SK-N-SH (cell line): ENCODE results near the gene S100P. TPM values are rescaled to one million over a fixed set of nuclear protein-coding genes. Genes with fewer than 3 reads are reported as not detected.

ENCODE experiments used
- CTCF ChIA-PET: fragments of 300-600, 350-600 bp; formaldehyde crosslinking; extraction: SDS; loops from one replicate; lab custom pipeline; 2021; lab: Yijun Ruan, JAX
- POLR2A ChIA-PET: fragments of 350-600 bp; sonication (Branson Sonifier 250); formaldehyde crosslinking; extraction: SDS; loops from one replicate; lab custom pipeline; 2020; ENCODE audit warnings: antibody characterized with exemption, inconsistent platforms; lab: Yijun Ruan, JAX
- DNase-seq: peaks from one replicate; pipeline ENCODE4 v3.0.0; 2012
- H2AFZ ChIP-seq: fragments of 200-600 bp; sonication (generic); 2 replicates; pipeline ENCODE4 v1.8.1; 2016; ENCODE audit warnings: antibody characterized with exemption, mild to moderate bottlenecking, low read depth
- H3F3A ChIP-seq: fragments of 200-600 bp; sonication (generic); replicated peaks from 2 replicates; pipeline ENCODE3; 2016; ENCODE audit warnings: antibody characterized with exemption, mild to moderate bottlenecking; ENCODE audit not compliant: insufficient read depth
- H3K27ac ChIP-seq, 2 experiments: fragments of 200-500 bp in 1 of 2; fragments of 200-600 bp in 1 of 2; sonication (Bioruptor generic) in 1 of 2; sonication (generic), shearing (Covaris generic) in 1 of 2; 2 replicates each; pipeline versions ENCODE4 v1.5.1 to v1.6.1; 2014 to 2016; ENCODE audit warnings: low read depth in 2 of 2, inconsistent platforms in 1 of 2, low read length in 1 of 2, mild to moderate bottlenecking in 1 of 2, mixed read lengths in 1 of 2
- H3K27me3 ChIP-seq: fragments of 200-600 bp; sonication (generic), shearing (Covaris generic); 2 replicates; pipeline ENCODE4 v1.6.1; 2016; ENCODE audit warnings: mixed run types; ENCODE audit not compliant: insufficient read depth
- H3K36me3 ChIP-seq, 2 experiments: fragments of 200-500 bp in 1 of 2; fragments of 200-600 bp in 1 of 2; sonication (Bioruptor generic) in 1 of 2; sonication (generic) in 1 of 2; replicated peaks in 1 of 2; 2 replicates each; pipeline versions ENCODE3 to v1.5.1; 2014 to 2016; ENCODE audit warnings: low read length in 1 of 2, mild to moderate bottlenecking in 1 of 2; ENCODE audit not compliant: insufficient read depth in 2 of 2, control insufficient read depth in 1 of 2
- H3K4me1 ChIP-seq, 2 experiments: fragments of 200-500 bp in 1 of 2; fragments of 200-600 bp in 1 of 2; sonication (Bioruptor generic) in 1 of 2; sonication (generic), shearing (Covaris generic) in 1 of 2; 2 replicates each; pipeline versions ENCODE4 v1.5.1 to v1.6.1; 2014 to 2016; ENCODE audit warnings: low read depth in 1 of 2, low read length in 1 of 2, mixed run types in 1 of 2; ENCODE audit not compliant: insufficient read depth in 2 of 2, control insufficient read depth in 1 of 2
- H3K4me2 ChIP-seq: fragments of 200-600 bp; sonication (generic), shearing (Covaris generic); 2 replicates; pipeline ENCODE4 v1.6.1; 2017; ENCODE audit warnings: mixed run types
- H3K4me3 ChIP-seq, 2 experiments: fragments of 200-500 bp in 1 of 2; fragments of 200-600 bp in 1 of 2; sonication (Bioruptor generic) in 1 of 2; sonication (generic), shearing (Covaris generic) in 1 of 2; 2 replicates each; pipeline versions ENCODE4 v1.5.1 to v1.8.1; 2014 to 2016; ENCODE audit warnings: low read depth in 2 of 2, inconsistent platforms in 1 of 2, low read length in 1 of 2, mild to moderate bottlenecking in 1 of 2, mixed read lengths in 1 of 2, moderate library complexity in 1 of 2
- H3K79me2 ChIP-seq: fragments of 200-600 bp; sonication (generic); 2 replicates; pipeline ENCODE4 v1.8.1; 2017; ENCODE audit warnings: mild to moderate bottlenecking; ENCODE audit not compliant: insufficient read depth
- H3K9ac ChIP-seq: fragments of 200-600 bp; sonication (generic); 2 replicates; pipeline ENCODE4 v1.6.1; 2017; ENCODE audit warnings: mixed run types
- H3K9me2 ChIP-seq: fragments of 200-600 bp; sonication (generic); 2 replicates; pipeline ENCODE4 v1.6.1; 2017; ENCODE audit warnings: mixed run types
- H3K9me3 ChIP-seq: fragments of 200-600 bp; sonication (generic); 2 replicates; pipeline ENCODE4 v1.6.1; 2017; ENCODE audit warnings: mixed run types, mild to moderate bottlenecking, moderate library complexity
- H4K20me1 ChIP-seq: fragments of 200-600 bp; sonication (generic); 2 replicates; pipeline ENCODE4 v1.6.1; 2017; ENCODE audit warnings: mild to moderate bottlenecking, mixed run types; ENCODE audit not compliant: insufficient read depth
- CTCF ChIP-seq: fragments of 200-600 bp; sonication (generic); IDR thresholded peaks from 2 replicates; pipeline ENCODE4 v1.6.1; 2017; ENCODE audit warnings: antibody characterized with exemption, mild to moderate bottlenecking, moderate library complexity
- ELF1 ChIP-seq: IDR thresholded peaks from 2 replicates; pipeline ENCODE4 v1.4.0; 2012
- EP300 ChIP-seq, 2 experiments: IDR thresholded peaks; 2 replicates each; pipeline versions ENCODE4 v1.4.0 to v1.6.1; 2012; ENCODE audit warnings: borderline replicate concordance in 1 of 2, low read depth in 1 of 2, low read length in 1 of 2
- FOSL2 ChIP-seq: IDR thresholded peaks from 2 replicates; pipeline ENCODE4 v1.4.0; 2012; ENCODE audit warnings: low read depth, mild to moderate bottlenecking, moderate library complexity, borderline replicate concordance
- FOXJ3 ChIP-seq: sonication (generic); formaldehyde crosslinking; IDR thresholded peaks from 2 replicates; pipeline ENCODE4 v1.5.1; 2020; ENCODE audit warnings: mild to moderate bottlenecking, missing genetic modification reagents
- GABPA ChIP-seq: IDR thresholded peaks from 2 replicates; pipeline ENCODE4 v1.4.0; 2012; ENCODE audit warnings: low read depth, mild to moderate bottlenecking
- MAX ChIP-seq: IDR thresholded peaks from 2 replicates; pipeline ENCODE4 v1.4.0; 2012; ENCODE audit warnings: low read depth
- NRF1 ChIP-seq: IDR thresholded peaks from 2 replicates; pipeline ENCODE4 v1.6.1; 2012; ENCODE audit warnings: low read depth, mild to moderate bottlenecking, low read length
- POLR2AphosphoS5 ChIP-seq: IDR thresholded peaks from 2 replicates; pipeline ENCODE4 v1.6.1; 2012; ENCODE audit warnings: low read depth, low read length
- RFX5 ChIP-seq: IDR thresholded peaks from 2 replicates; pipeline ENCODE4 v1.6.1; 2012; ENCODE audit warnings: mild to moderate bottlenecking, improper control_type of control experiment, low read length
- RXRA ChIP-seq: IDR thresholded peaks from 2 replicates; pipeline ENCODE4 v1.4.0; 2012; ENCODE audit warnings: low read depth, mild to moderate bottlenecking, borderline replicate concordance
- TAF1 ChIP-seq: IDR thresholded peaks from 2 replicates; pipeline ENCODE4 v1.6.1; 2012; ENCODE audit warnings: low read depth, mild to moderate bottlenecking, low read length, moderate library complexity, borderline replicate concordance
- TCF12 ChIP-seq: IDR thresholded peaks from 2 replicates; pipeline ENCODE4 v1.4.0; 2012
- TEAD4 ChIP-seq: IDR thresholded peaks from 2 replicates; pipeline ENCODE4 v1.4.0; 2012; ENCODE audit warnings: mild to moderate bottlenecking, borderline replicate concordance; ENCODE audit not compliant: insufficient read depth
- YY1 ChIP-seq: IDR thresholded peaks from 2 replicates; pipeline ENCODE4 v1.4.0; 2012; ENCODE audit warnings: low read depth, mild to moderate bottlenecking
- WGBS: methylation state at CpG from one replicate; pipeline ENCODE4 v1.1.6; 2017; ENCODE audit warnings: low lambda C conversion rate; 5-methylcytosine and 5-hydroxymethylcytosine counted together
- polyA plus RNA-seq, 3 experiments: library from polyadenylated mRNA; depleted of rRNA; stranded (reverse); fragments of >200 nt; gene quantifications; 2 replicates each; pipeline ENCODE4 v1.2.3, GENCODE V29; 2012
- TF ChIP-seq, protein P1 (sequence below): IDR thresholded peaks from 2 replicates; pipeline ENCODE4 v1.4.0; 2012; ENCODE audit warnings: low read depth, borderline replicate concordance

Gene S100P
- polyA plus RNA-seq, 1 of the 3 experiments (the other 2 are of a cell fraction): not detected

DNA sequence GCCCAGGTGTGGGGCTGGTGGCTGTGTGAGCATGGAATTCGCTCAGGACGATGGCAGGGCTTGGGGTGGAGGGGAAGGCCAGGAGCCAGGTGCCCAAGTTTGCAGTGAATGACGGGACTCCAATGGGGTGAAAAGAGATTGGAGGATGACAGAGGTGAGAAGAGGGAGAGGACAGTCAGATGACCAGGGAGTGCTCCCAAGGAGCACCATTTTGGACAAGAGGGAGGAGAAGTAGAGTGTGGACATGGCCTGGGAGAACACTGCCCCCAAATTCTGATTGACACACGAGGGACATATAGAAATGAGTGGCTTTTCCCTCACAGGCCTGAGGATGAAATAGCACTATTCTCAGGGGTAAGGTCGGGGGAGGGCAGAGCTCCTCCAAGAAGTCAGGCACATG, 46.5 kb upstream of the S100P start:
- Histone ChIP-seq H3K79me2 (peaks cover 24% of the 10 kb centered on the region), H3K4me2 (no peak overlapping the region), H3K27ac (no peak overlapping the region), H3K4me3 (no peak overlapping the region), H3F3A (no peaks in the 10 kb centered on the region), H3K9me3 (no peaks in the 10 kb centered on the region), H4K20me1 (peaks cover 9% of the 10 kb centered on the region), H3K27me3 (no peaks in the 10 kb centered on the region), H3K36me3 (peaks cover 12 to 13% of the 10 kb centered on the region in 2 experiments), H3K9ac (no peak overlapping the region), H2AFZ (no peak overlapping the region), H3K9me2 (no peaks in the 10 kb centered on the region), H3K4me1 (peaks cover 0 to 10% of the 10 kb centered on the region in 2 experiments; a peak in 3 of 4 replicates)
- TF ChIP-seq MAX (no peak), TCF12 (no peak), EP300 (IDR thresholded peaks at IDR 0.05; ENCODE audit: borderline replicate concordance in 1 of 2, low read depth in 1 of 2, low read length in 1 of 2) (no peak), FOXJ3 (CRISPR knock-in tag) (no peak), ELF1 (no peak), RXRA (no peak), CTCF (no peak), NRF1 (no peak), POLR2AphosphoS5 (no peak), FOSL2 (no peak), TEAD4 (no peak), TAF1 (no peak), RFX5 (no peak), YY1 (no peak), GABPA (no peak)
- TF ChIP-seq, protein P1, sequence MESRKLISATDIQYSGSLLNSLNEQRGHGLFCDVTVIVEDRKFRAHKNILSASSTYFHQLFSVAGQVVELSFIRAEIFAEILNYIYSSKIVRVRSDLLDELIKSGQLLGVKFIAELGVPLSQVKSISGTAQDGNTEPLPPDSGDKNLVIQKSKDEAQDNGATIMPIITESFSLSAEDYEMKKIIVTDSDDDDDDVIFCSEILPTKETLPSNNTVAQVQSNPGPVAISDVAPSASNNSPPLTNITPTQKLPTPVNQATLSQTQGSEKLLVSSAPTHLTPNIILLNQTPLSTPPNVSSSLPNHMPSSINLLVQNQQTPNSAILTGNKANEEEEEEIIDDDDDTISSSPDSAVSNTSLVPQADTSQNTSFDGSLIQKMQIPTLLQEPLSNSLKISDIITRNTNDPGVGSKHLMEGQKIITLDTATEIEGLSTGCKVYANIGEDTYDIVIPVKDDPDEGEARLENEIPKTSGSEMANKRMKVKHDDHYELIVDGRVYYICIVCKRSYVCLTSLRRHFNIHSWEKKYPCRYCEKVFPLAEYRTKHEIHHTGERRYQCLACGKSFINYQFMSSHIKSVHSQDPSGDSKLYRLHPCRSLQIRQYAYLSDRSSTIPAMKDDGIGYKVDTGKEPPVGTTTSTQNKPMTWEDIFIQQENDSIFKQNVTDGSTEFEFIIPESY: no peak
- DNase-seq: no peak
- ChIA-PET CTCF (interaction anchor here (1.0 to 1.2 kb wide), 2 partner anchors 10 to 13 kb away, joined by 3 read pairs; no protein-coding TSS in a partner anchor), POLR2A (no interaction called here)
- WGBS: 55% methylated on average over 5 of the region's 5 CpGs
